GM23248 (cell line): ENCODE measurements around the gene FUS.

Experiments
- EZH2 ChIP-seq: fragments of 200-600 bp; sonication (generic); IDR thresholded peaks from 2 replicates; pipeline ENCODE4 v1.6.1; 2018; ENCODE audit warnings: antibody characterized with exemption, mild to moderate bottlenecking; ENCODE audit not compliant: insufficient read depth, poor library complexity, severe bottlenecking
- EZH2phosphoT487 ChIP-seq: fragments of 200-600 bp; sonication (generic); IDR thresholded peaks from 2 replicates; pipeline ENCODE4 v1.6.1; 2018; ENCODE audit warnings: antibody characterized with exemption, moderate library complexity, mild to moderate bottlenecking, low read depth; ENCODE audit not compliant: insufficient read depth

DNA sequence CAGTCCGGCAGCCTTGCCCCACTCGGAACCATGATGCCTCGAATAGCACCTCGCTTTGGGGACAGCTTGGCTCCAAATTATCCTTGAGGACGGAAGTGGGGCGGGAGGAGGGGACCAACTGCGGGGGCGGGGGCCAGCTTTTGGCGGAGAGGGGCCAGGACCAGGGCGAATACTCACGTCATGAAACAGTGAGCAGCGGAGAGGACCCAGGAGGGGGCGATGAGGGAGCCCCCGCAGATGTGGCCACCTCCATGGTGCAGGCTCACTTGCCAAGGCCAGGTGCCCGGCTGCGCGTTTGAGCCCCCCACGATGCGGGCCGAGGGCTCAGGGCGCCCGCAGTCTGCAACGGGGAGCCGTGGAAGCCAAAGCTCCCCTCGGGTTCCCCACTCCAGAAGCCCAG is 31.0 kb upstream of the FUS start:
- no peak for TF ChIP-seq EZH2
- no peak for TF ChIP-seq EZH2phosphoT487
